ENCODE results near the gene SAP30BP.

DNA sequence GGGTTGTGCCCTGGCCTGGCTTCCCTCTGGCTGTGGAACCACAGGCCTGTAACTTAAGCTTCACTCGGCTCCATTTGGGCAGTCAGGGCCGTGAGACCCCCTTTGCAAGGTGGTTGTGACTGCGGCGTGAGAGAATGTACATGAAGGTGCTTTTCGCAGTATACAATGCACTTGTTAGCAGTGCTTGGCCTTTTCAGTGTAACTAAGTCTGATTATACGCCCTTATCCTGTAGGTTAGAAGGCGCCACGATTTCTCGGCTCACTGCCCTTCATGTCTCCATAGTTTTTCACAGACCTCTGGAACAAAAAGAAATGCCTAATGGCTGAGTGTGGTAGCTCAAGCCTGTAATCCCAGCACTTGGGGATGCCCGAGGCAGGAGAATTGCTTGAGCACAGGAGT is 13.3 kb downstream of the SAP30BP start:
- TF ChIP-seq YY1 (IDR thresholded peaks at IDR 0.05; ENCODE audit: insufficient read depth, insufficient read length): no peak
- no peak for TF ChIP-seq ZNF274 (IDR thresholded peaks at IDR 0.05; ENCODE audit: low read depth, low read length)

Data from NT2/D1 (cell line).